Panc1 (cell line): Measurements from ENCODE around the gene ADPRH. TPM values are rescaled to one million over a fixed set of nuclear protein-coding genes. Genes with fewer than 3 reads are reported as not detected.

Experiments used
- total RNA-seq: library from RNA; stranded (reverse); gene quantifications from one replicate; pipeline ENCODE4 v1.2.1, GENCODE V29; 2021; ENCODE audit not compliant: unreplicated experiment

Gene ADPRH
- total RNA-seq, 1 experiment from 2014 or later: 7.8 TPM

Other genes with a start within 250 kb of the ADPRH start
- 47.8 TPM for gene TMEM39A, start 115.9 kb upstream of the ADPRH start, total RNA-seq
- 24.6 TPM for gene POGLUT1, start 110.5 kb upstream of the ADPRH start, total RNA-seq
- gene TIMMDC1, start 80.9 kb upstream of the ADPRH start, total RNA-seq: 170 TPM
- gene CD80, start 19.9 kb upstream of the ADPRH start, total RNA-seq: 0.15 TPM
- gene PLA1A, start 18.4 kb downstream of the ADPRH start, total RNA-seq: not detected
- gene POPDC2, start 81.1 kb downstream of the ADPRH start, total RNA-seq: 0.15 TPM
- gene COX17, start 97.9 kb downstream of the ADPRH start, total RNA-seq: 81.6 TPM
- gene CFAP91, start 123.5 kb downstream of the ADPRH start, total RNA-seq: 0.90 TPM
- not detected for gene NR1I2, start 202.6 kb downstream of the ADPRH start, total RNA-seq